HUES6 (cell line): Measurements from ENCODE around the gene GZMH.

Experiments
- H3K27ac ChIP-seq: 2 replicates; pipeline ENCODE4 v1.7.0; 2013; ENCODE audit warnings: low read depth, mild to moderate bottlenecking, low read length, inconsistent platforms
- H3K27me3 ChIP-seq: 2 replicates; pipeline ENCODE4 v1.6.1; 2013; ENCODE audit warnings: low read length; ENCODE audit not compliant: control insufficient read depth, insufficient read depth
- H3K36me3 ChIP-seq: 2 replicates; pipeline ENCODE4 v1.6.1; 2013; ENCODE audit warnings: low read length; ENCODE audit not compliant: control insufficient read depth, insufficient read depth
- H3K4me1 ChIP-seq: 2 replicates; pipeline ENCODE4 v1.6.1; 2013; ENCODE audit warnings: low read length; ENCODE audit not compliant: control insufficient read depth, insufficient read depth
- H3K4me3 ChIP-seq: 2 replicates; pipeline ENCODE4 v1.5.1; 2013; ENCODE audit warnings: low read depth, low read length
- H3K9ac ChIP-seq: one replicate; pipeline ENCODE4 v1.6.1; 2013; ENCODE audit warnings: mild to moderate bottlenecking, low read length
- H3K9me3 ChIP-seq: 2 replicates; pipeline ENCODE4 v1.6.1; 2013; ENCODE audit warnings: low read depth, low read length; ENCODE audit not compliant: control insufficient read depth, insufficient read depth

Gene GZMH

GRCh38 chr14:24629521-24629920 lies 20.0 kb upstream of the GZMH start:
- Histone ChIP-seq H3K9me3 (no peaks in the 10 kb centered on the region), H3K4me1 (no peaks in the 10 kb centered on the region), H3K27me3 (no peaks in the 10 kb centered on the region), H3K27ac (no peak overlapping the region), H3K9ac (no peak overlapping the region), H3K36me3 (no peaks in the 10 kb centered on the region), H3K4me3 (no peak overlapping the region)

GRCh38 chr14:24613747-24614146 lies 4.3 kb upstream of the GZMH start:
- H3K27me3 ChIP-seq: no peaks in the 10 kb centered on the region
- no peaks in the 10 kb centered on the region for H3K4me1 ChIP-seq
- H3K9me3 ChIP-seq: no peaks in the 10 kb centered on the region
- no peaks in the 10 kb centered on the region for H3K36me3 ChIP-seq
- no peak overlapping the region for H3K4me3 ChIP-seq
- no peak overlapping the region for H3K27ac ChIP-seq
- H3K9ac ChIP-seq: no peak overlapping the region

GRCh38 chr14:24613241-24613640 lies 3.8 kb upstream of the GZMH start:
- Histone ChIP-seq H3K9ac (no peak overlapping the region), H3K36me3 (no peaks in the 10 kb centered on the region), H3K9me3 (no peaks in the 10 kb centered on the region), H3K27me3 (no peaks in the 10 kb centered on the region), H3K4me3 (no peak overlapping the region), H3K27ac (no peak overlapping the region), H3K4me1 (no peaks in the 10 kb centered on the region)

GRCh38 chr14:24612196-24612595 lies 2.7 kb upstream of the GZMH start:
- H3K9ac ChIP-seq: no peak overlapping the region
- no peaks in the 10 kb centered on the region for H3K27me3 ChIP-seq
- no peak overlapping the region for H3K27ac ChIP-seq

GRCh38 chr14:24607635-24608514 lies 1.6 kb downstream of the GZMH start:
- Histone ChIP-seq H3K4me3 (no peak overlapping the region), H3K4me1 (no peaks in the 10 kb centered on the region), H3K27me3 (no peaks in the 10 kb centered on the region), H3K9ac (no peak overlapping the region), H3K27ac (no peak overlapping the region), H3K9me3 (no peaks in the 10 kb centered on the region), H3K36me3 (no peaks in the 10 kb centered on the region)

More at GRCh38 chr14:24612196-24612595, 2.7 kb upstream of the GZMH start:
- Histone ChIP-seq H3K4me1 (no peaks in the 10 kb centered on the region), H3K4me3 (no peak overlapping the region), H3K36me3 (no peaks in the 10 kb centered on the region), H3K9me3 (no peaks in the 10 kb centered on the region)

- Histone ChIP-seq H3K36me3 (no peaks in the 10 kb centered on the region), H3K4me1 (no peaks in the 10 kb centered on the region), H3K4me3 (no peak overlapping the region), H3K9me3 (no peaks in the 10 kb centered on the region), H3K27ac (no peak overlapping the region), H3K27me3 (no peaks in the 10 kb centered on the region), H3K9ac (no peak overlapping the region)
Measured at GRCh38 chr14:24607081-24607480, 2.4 kb downstream of the GZMH start.

- H3K9me3 ChIP-seq: peaks cover 4% of the 10 kb centered on the region; the same call in 1 of the 2 replicates
- H3K4me3 ChIP-seq: no peak overlapping the region
- no peaks in the 10 kb centered on the region for H3K27me3 ChIP-seq
- no peaks in the 10 kb centered on the region for H3K4me1 ChIP-seq
- H3K36me3 ChIP-seq: no peaks in the 10 kb centered on the region
- H3K9ac ChIP-seq: no peak overlapping the region
- H3K27ac ChIP-seq: no peak overlapping the region
Measured at GRCh38 chr14:24606297-24606696, 3.2 kb downstream of the GZMH start.

GRCh38 chr14:24605435-24606190 lies 3.9 kb downstream of the GZMH start:
- H3K27ac ChIP-seq: no peak overlapping the region

GRCh38 chr14:24597403-24597802 lies 12.1 kb downstream of the GZMH start:
- Histone ChIP-seq H3K27ac (no peak overlapping the region), H3K9ac (no peak overlapping the region), H3K9me3 (peaks cover 27% of the 10 kb centered on the region), H3K36me3 (no peaks in the 10 kb centered on the region), H3K4me3 (no peak overlapping the region), H3K4me1 (peaks cover 5% of the 10 kb centered on the region; the same call in 1 of the 2 replicates), H3K27me3 (no peaks in the 10 kb centered on the region)

More at GRCh38 chr14:24605435-24606190, 3.9 kb downstream of the GZMH start:
- peaks cover 10% of the 10 kb centered on the region; the same call in 1 of the 2 replicates for H3K9me3 ChIP-seq
- no peaks in the 10 kb centered on the region for H3K36me3 ChIP-seq
- H3K27me3 ChIP-seq: no peaks in the 10 kb centered on the region
- H3K4me3 ChIP-seq: no peak overlapping the region
- H3K4me1 ChIP-seq: no peaks in the 10 kb centered on the region
- H3K9ac ChIP-seq: no peak overlapping the region

GRCh38 chr14:24595073-24595808 lies 14.2 kb downstream of the GZMH start:
- H3K9me3 ChIP-seq: peaks cover 19% of the 10 kb centered on the region
- no peaks in the 10 kb centered on the region for H3K36me3 ChIP-seq
- peaks cover 5% of the 10 kb centered on the region; the same call in 1 of the 2 replicates for H3K4me1 ChIP-seq
- H3K4me3 ChIP-seq: no peak overlapping the region; the same call in 1 of the 2 replicates
- no peak overlapping the region; the same call in 1 of the 2 replicates for H3K27ac ChIP-seq
- no peak overlapping the region for H3K9ac ChIP-seq
- H3K27me3 ChIP-seq: no peaks in the 10 kb centered on the region
